ENCODE results near the gene HLCS.

Gene HLCS

GRCh38 chr21:36791180-36791579 is 175.3 kb downstream of the HLCS start:
- H3K4me3 ChIP-seq (ENCODE audit: low read length), result no peak overlapping the region
- H3K9me3 ChIP-seq (ENCODE audit: control insufficient read depth, low read depth, low read length), result no peaks in the 10 kb centered on the region

GRCh38 chr21:36790616-36791015 is 175.9 kb downstream of the HLCS start:
- H3K9me3 ChIP-seq (ENCODE audit: control insufficient read depth, low read depth, low read length), result no peaks in the 10 kb centered on the region
- H3K4me1 ChIP-seq (ENCODE audit: control insufficient read depth, low read depth, low read length), result peaks cover 5% of the 10 kb centered on the region
- H3K27ac ChIP-seq (ENCODE audit: low read length), result no peak overlapping the region
- no peak overlapping the region for H3K9ac ChIP-seq (ENCODE audit: low read length)
- H3K36me3 ChIP-seq (ENCODE audit: control insufficient read depth, low read depth, low read length), result no peaks in the 10 kb centered on the region
- no peaks in the 10 kb centered on the region for H3K27me3 ChIP-seq (ENCODE audit: control insufficient read depth, insufficient read depth, low read length)
- H3K4me3 ChIP-seq (ENCODE audit: low read length), result no peak overlapping the region

More at GRCh38 chr21:36791180-36791579, 175.3 kb downstream of the HLCS start:
- Histone ChIP-seq H3K27me3 (ENCODE audit: control insufficient read depth, insufficient read depth, low read length) (no peaks in the 10 kb centered on the region), H3K27ac (ENCODE audit: low read length) (no peak overlapping the region), H3K36me3 (ENCODE audit: control insufficient read depth, low read depth, low read length) (no peaks in the 10 kb centered on the region), H3K9ac (ENCODE audit: low read length) (no peak overlapping the region), H3K4me1 (ENCODE audit: control insufficient read depth, low read depth, low read length) (peaks cover 5% of the 10 kb centered on the region)

GRCh38 chr21:36788120-36788638 is 178.3 kb downstream of the HLCS start:
- Histone ChIP-seq H3K36me3 (ENCODE audit: control insufficient read depth, low read depth, low read length) (no peaks in the 10 kb centered on the region), H3K9me3 (ENCODE audit: control insufficient read depth, low read depth, low read length) (no peaks in the 10 kb centered on the region), H3K4me3 (ENCODE audit: low read length) (no peak overlapping the region), H3K4me1 (ENCODE audit: control insufficient read depth, low read depth, low read length) (peaks cover 5% of the 10 kb centered on the region), H3K27me3 (ENCODE audit: control insufficient read depth, insufficient read depth, low read length) (no peaks in the 10 kb centered on the region), H3K9ac (ENCODE audit: low read length) (no peak overlapping the region), H3K27ac (ENCODE audit: low read length) (no peak overlapping the region)

- H3K4me1 ChIP-seq (ENCODE audit: control insufficient read depth, low read depth, low read length), result no peaks in the 10 kb centered on the region
- H3K27ac ChIP-seq (ENCODE audit: low read length), result no peak overlapping the region
- H3K36me3 ChIP-seq (ENCODE audit: control insufficient read depth, low read depth, low read length), result no peaks in the 10 kb centered on the region
- H3K4me3 ChIP-seq (ENCODE audit: low read length), result no peak overlapping the region
- H3K9ac ChIP-seq (ENCODE audit: low read length), result no peak overlapping the region
- no peaks in the 10 kb centered on the region for H3K9me3 ChIP-seq (ENCODE audit: control insufficient read depth, low read depth, low read length)
- H3K27me3 ChIP-seq (ENCODE audit: control insufficient read depth, insufficient read depth, low read length), result no peaks in the 10 kb centered on the region
Measured at GRCh38 chr21:36786186-36786585, 180.3 kb downstream of the HLCS start.

GRCh38 chr21:36785615-36786014 is 180.9 kb downstream of the HLCS start:
- no peak overlapping the region for H3K27ac ChIP-seq (ENCODE audit: low read length)
- no peak overlapping the region for H3K4me3 ChIP-seq (ENCODE audit: low read length)
- no peaks in the 10 kb centered on the region for H3K4me1 ChIP-seq (ENCODE audit: control insufficient read depth, low read depth, low read length)

GRCh38 chr21:36784947-36785346 is 181.5 kb downstream of the HLCS start:
- no peaks in the 10 kb centered on the region for H3K9me3 ChIP-seq (ENCODE audit: control insufficient read depth, low read depth, low read length)
- no peaks in the 10 kb centered on the region for H3K4me1 ChIP-seq (ENCODE audit: control insufficient read depth, low read depth, low read length)
- no peak overlapping the region for H3K9ac ChIP-seq (ENCODE audit: low read length)
- no peaks in the 10 kb centered on the region for H3K27me3 ChIP-seq (ENCODE audit: control insufficient read depth, insufficient read depth, low read length)
- no peaks in the 10 kb centered on the region for H3K36me3 ChIP-seq (ENCODE audit: control insufficient read depth, low read depth, low read length)
- H3K27ac ChIP-seq (ENCODE audit: low read length), result no peak overlapping the region
- H3K4me3 ChIP-seq (ENCODE audit: low read length), result no peak overlapping the region

More at GRCh38 chr21:36785615-36786014, 180.9 kb downstream of the HLCS start:
- H3K27me3 ChIP-seq (ENCODE audit: control insufficient read depth, insufficient read depth, low read length), result no peaks in the 10 kb centered on the region
- H3K9me3 ChIP-seq (ENCODE audit: control insufficient read depth, low read depth, low read length), result no peaks in the 10 kb centered on the region
- no peak overlapping the region for H3K9ac ChIP-seq (ENCODE audit: low read length)
- no peaks in the 10 kb centered on the region for H3K36me3 ChIP-seq (ENCODE audit: control insufficient read depth, low read depth, low read length)

- H3K36me3 ChIP-seq (ENCODE audit: control insufficient read depth, low read depth, low read length), result no peaks in the 10 kb centered on the region
- H3K4me3 ChIP-seq (ENCODE audit: low read length), result no peak overlapping the region
- no peak overlapping the region for H3K9ac ChIP-seq (ENCODE audit: low read length)
- no peak overlapping the region for H3K27ac ChIP-seq (ENCODE audit: low read length)
- H3K9me3 ChIP-seq (ENCODE audit: control insufficient read depth, low read depth, low read length), result no peaks in the 10 kb centered on the region
- no peaks in the 10 kb centered on the region for H3K27me3 ChIP-seq (ENCODE audit: control insufficient read depth, insufficient read depth, low read length)
- no peaks in the 10 kb centered on the region for H3K4me1 ChIP-seq (ENCODE audit: control insufficient read depth, low read depth, low read length)
Measured at GRCh38 chr21:36783612-36784374, 182.7 kb downstream of the HLCS start.

- Histone ChIP-seq H3K4me1 (ENCODE audit: control insufficient read depth, low read depth, low read length) (no peaks in the 10 kb centered on the region), H3K27ac (ENCODE audit: low read length) (no peak overlapping the region), H3K36me3 (ENCODE audit: control insufficient read depth, low read depth, low read length) (no peaks in the 10 kb centered on the region), H3K9ac (ENCODE audit: low read length) (no peak overlapping the region), H3K4me3 (ENCODE audit: low read length) (no peak overlapping the region), H3K27me3 (ENCODE audit: control insufficient read depth, insufficient read depth, low read length) (no peaks in the 10 kb centered on the region), H3K9me3 (ENCODE audit: control insufficient read depth, low read depth, low read length) (no peaks in the 10 kb centered on the region)
Measured at GRCh38 chr21:36780861-36781260, 185.6 kb downstream of the HLCS start.

- no peaks in the 10 kb centered on the region for H3K36me3 ChIP-seq (ENCODE audit: control insufficient read depth, low read depth, low read length)
- H3K4me3 ChIP-seq (ENCODE audit: low read length), result no peak overlapping the region
- H3K4me1 ChIP-seq (ENCODE audit: control insufficient read depth, low read depth, low read length), result no peaks in the 10 kb centered on the region
- H3K27ac ChIP-seq (ENCODE audit: low read length), result no peak overlapping the region
- no peaks in the 10 kb centered on the region for H3K27me3 ChIP-seq (ENCODE audit: control insufficient read depth, insufficient read depth, low read length)
- H3K9me3 ChIP-seq (ENCODE audit: control insufficient read depth, low read depth, low read length), result no peaks in the 10 kb centered on the region
- no peak overlapping the region for H3K9ac ChIP-seq (ENCODE audit: low read length)
Measured at GRCh38 chr21:36776981-36777617, 189.4 kb downstream of the HLCS start.

GRCh38 chr21:36773995-36774394 is 192.5 kb downstream of the HLCS start:
- no peak overlapping the region for H3K9ac ChIP-seq (ENCODE audit: low read length)
- no peak overlapping the region for H3K4me3 ChIP-seq (ENCODE audit: low read length)
- no peaks in the 10 kb centered on the region for H3K27me3 ChIP-seq (ENCODE audit: control insufficient read depth, insufficient read depth, low read length)
- no peaks in the 10 kb centered on the region for H3K36me3 ChIP-seq (ENCODE audit: control insufficient read depth, low read depth, low read length)
- no peak overlapping the region for H3K27ac ChIP-seq (ENCODE audit: low read length)
- H3K4me1 ChIP-seq (ENCODE audit: control insufficient read depth, low read depth, low read length), result no peaks in the 10 kb centered on the region
- no peaks in the 10 kb centered on the region for H3K9me3 ChIP-seq (ENCODE audit: control insufficient read depth, low read depth, low read length)

- no peak overlapping the region for H3K9ac ChIP-seq (ENCODE audit: low read length)
Measured at GRCh38 chr21:36773117-36773516, 193.4 kb downstream of the HLCS start.

More at GRCh38 chr21:36773117-36773516, 193.4 kb downstream of the HLCS start:
- H3K4me3 ChIP-seq (ENCODE audit: low read length), result no peak overlapping the region
- no peak overlapping the region for H3K27ac ChIP-seq (ENCODE audit: low read length)
- H3K9me3 ChIP-seq (ENCODE audit: control insufficient read depth, low read depth, low read length), result no peaks in the 10 kb centered on the region
- H3K36me3 ChIP-seq (ENCODE audit: control insufficient read depth, low read depth, low read length), result no peaks in the 10 kb centered on the region
- no peaks in the 10 kb centered on the region for H3K27me3 ChIP-seq (ENCODE audit: control insufficient read depth, insufficient read depth, low read length)
- H3K4me1 ChIP-seq (ENCODE audit: control insufficient read depth, low read depth, low read length), result no peaks in the 10 kb centered on the region

Measured in iPS-18a (cell line).